Astrocyte of the spinal cord (primary cell): Measurements from ENCODE around the gene CDRT4.

Experiments
- DNase-seq: peaks from one replicate; pipeline ENCODE4 v3.0.0; 2011; ENCODE audit warnings: low read depth, low spot score
- H3K4me3 ChIP-seq: 2 replicates; pipeline ENCODE4 v1.5.1; 2011; ENCODE audit warnings: low read depth, mild to moderate bottlenecking, low read length, moderate library complexity
- CTCF ChIP-seq: IDR thresholded peaks from 2 replicates; pipeline ENCODE4 v1.5.1; 2012; ENCODE audit warnings: low read depth, mild to moderate bottlenecking, low read length, inconsistent platforms
- in situ Hi-C: cut with HindIII; loops from 2 replicates; pipeline ENCODE4 v1.10.0; 2017; ENCODE audit warnings: low sequenced_read_pairs

Gene CDRT4

DNA sequence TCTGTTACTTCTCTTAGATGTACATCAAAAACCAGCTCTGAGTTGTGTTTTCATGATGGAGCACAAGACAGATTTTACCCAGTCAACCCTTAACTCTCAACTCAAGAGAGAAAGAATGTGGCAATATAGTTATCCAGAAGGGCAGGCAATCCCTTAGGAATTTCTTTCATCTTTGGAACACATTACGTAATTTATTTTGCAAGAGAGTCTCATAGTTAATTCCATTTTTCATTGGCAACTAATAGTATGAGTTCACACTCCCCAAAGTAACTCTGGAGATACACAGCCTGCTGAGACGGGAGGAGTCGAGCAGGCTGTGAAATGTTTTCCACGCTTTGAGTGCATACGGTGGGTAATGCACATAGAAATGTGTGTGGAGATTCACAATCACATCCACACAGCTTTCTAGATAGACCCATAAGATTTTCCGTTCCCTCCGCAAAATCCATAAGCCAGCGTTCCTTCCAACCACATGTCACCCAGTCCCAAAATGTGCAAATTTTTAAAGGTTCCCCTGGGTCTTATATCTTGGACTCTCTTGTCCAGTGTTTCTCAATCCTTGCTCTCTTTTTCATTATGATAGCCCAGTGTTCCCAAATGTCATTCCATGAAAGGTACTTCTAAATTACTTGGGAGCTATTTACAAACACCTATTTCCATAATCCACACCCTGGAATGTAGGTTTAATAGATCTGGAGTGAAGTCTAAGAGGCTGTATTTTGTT lies 8.4 kb upstream of the CDRT4 start:
- no peak for TF ChIP-seq CTCF
- peak; percentile 45 for DNase-seq
- in situ Hi-C loops = no loop called here
- no peak overlapping the region for H3K4me3 ChIP-seq

- in situ Hi-C loops = no loop called here
These were observed 5.5 kb upstream of the CDRT4 start for GRCh38 chr17:15472891-15473290.

GRCh38 chr17:15470536-15470935 lies 3.1 kb upstream of the CDRT4 start:
- in situ Hi-C loops = no loop called here
- TF ChIP-seq CTCF = no peak
- no peak for DNase-seq
- H3K4me3 ChIP-seq = no peak overlapping the region

More at GRCh38 chr17:15472891-15473290, 5.5 kb upstream of the CDRT4 start:
- no peak overlapping the region for H3K4me3 ChIP-seq
- no peak for DNase-seq
- no peak for TF ChIP-seq CTCF

GRCh38 chr17:15469260-15469659 lies 1.8 kb upstream of the CDRT4 start:
- no peak overlapping the region for H3K4me3 ChIP-seq
- in situ Hi-C loops = no loop called here
- TF ChIP-seq CTCF = no peak
- DNase-seq = peak; percentile 97

- in situ Hi-C loops = no loop called here
- H3K4me3 ChIP-seq = no peak overlapping the region
- DNase-seq = no peak
- TF ChIP-seq CTCF = no peak
These were observed 705 bp upstream of the CDRT4 start for GRCh38 chr17:15468126-15468525.

GRCh38 chr17:15466131-15466530 lies 1.3 kb downstream of the CDRT4 start:
- no peak for TF ChIP-seq CTCF
- DNase-seq = no peak
- in situ Hi-C loops = no loop called here
- H3K4me3 ChIP-seq = no peak overlapping the region
